GM19351 (cell line): ENCODE data around the gene RFTN2.
"Not testable (repeated sequence)": the region's sequence is repeated elsewhere in the genome, so short reads cannot be mapped to it uniquely, and the experiment has no call there.

ENCODE experiments used
- ATAC-seq: cut with Tn5 transposase; IDR thresholded peaks from one replicate; pipeline ENCODE4 v1.9.1; 2021; ENCODE audit warnings: mild to moderate bottlenecking, moderate library complexity; ENCODE audit not compliant: unreplicated experiment

RFTN2 gene

GRCh38 chr2:197555467-197555866, 119.9 kb downstream of the RFTN2 start:
- no peak for ATAC-seq

- ATAC-seq = not testable (repeated sequence)
Observed at GRCh38 chr2:197551260-197551659, 124.1 kb downstream of the RFTN2 start.

- ATAC-seq = no peak
Observed at GRCh38 chr2:197548582-197548981, 126.8 kb downstream of the RFTN2 start.

GRCh38 chr2:197547163-197547900, 128.1 kb downstream of the RFTN2 start:
- no peak for ATAC-seq

GRCh38 chr2:197543206-197543605, 132.2 kb downstream of the RFTN2 start:
- no peak for ATAC-seq

GRCh38 chr2:197539734-197540133, 135.7 kb downstream of the RFTN2 start:
- ATAC-seq = no peak

GRCh38 chr2:197538412-197538811, 137.0 kb downstream of the RFTN2 start:
- no peak for ATAC-seq
